Adrenal gland (tissue), 5 donors: ENCODE measurements around the gene PNPLA8.

ENCODE experiments used
- CTCF ChIP-seq, 6 experiments: fragments of 450-650 bp in 4 of 6; fragments of 200-600 bp in 2 of 6; sonication (generic) in 1 of 6; IDR thresholded peaks; 1 replicate in 5 of 6; 2 replicates in 1 of 6; pipeline versions ENCODE4 v1.5.1 to v1.8.0; 2016 to 2021; ENCODE audit warnings: antibody characterized with exemption in 6 of 6, mild to moderate bottlenecking in 2 of 6, moderate library complexity in 1 of 6
- POLR2A ChIP-seq, 2 donors: fragments of 450-650 bp; IDR thresholded peaks; one replicate each; pipeline ENCODE4 v1.6.1; 2017; ENCODE audit warnings: antibody characterized with exemption in 2 of 2, mild to moderate bottlenecking in 2 of 2, moderate library complexity in 1 of 2
- donor health status: DM: no; HTN: no; CAD: no.

- TF ChIP-seq POLR2A (IDR thresholded peaks at IDR 0.05): no peak
- TF ChIP-seq CTCF (IDR thresholded peaks at IDR 0.05): no peak
Measured at GRCh38 chr7:108457871-108458270, 68.1 kb downstream of the PNPLA8 start.
